PFSK-1 (cell line): ENCODE measurements around the gene GPC6.

Experiments
- FOXP2 ChIP-seq: optimal IDR thresholded peaks from 2 replicates; pipeline ENCODE3; 2011; ENCODE audit warnings: borderline replicate concordance, control low read depth, inconsistent platforms; ENCODE audit not compliant: insufficient read depth; ENCODE audit errors: extremely low read length, extremely low read depth
- POLR2AphosphoS5 ChIP-seq: IDR thresholded peaks from 2 replicates; pipeline ENCODE4 v1.6.1; 2012; ENCODE audit warnings: low read depth, mild to moderate bottlenecking, control low read depth, low read length, moderate library complexity
- REST ChIP-seq, 2 experiments: IDR thresholded peaks; 2 replicates each; pipeline versions ENCODE4 v1.6.1 to v1.8.0; 2011 to 2012; ENCODE audit warnings: low read depth in 2 of 2, low read length in 2 of 2, control low read depth in 1 of 2, inconsistent platforms in 1 of 2, mild to moderate bottlenecking in 1 of 2, moderate library complexity in 1 of 2; ENCODE audit not compliant: insufficient read depth in 1 of 2
- SIN3A ChIP-seq: IDR thresholded peaks from 2 replicates; pipeline ENCODE4 v1.6.1; 2012; ENCODE audit warnings: mild to moderate bottlenecking, low read length, moderate library complexity, borderline replicate concordance; ENCODE audit not compliant: insufficient read depth
- TAF1 ChIP-seq: IDR thresholded peaks from 2 replicates; pipeline ENCODE4 v1.6.1; 2012; ENCODE audit warnings: low read length, control low read depth, borderline replicate concordance; ENCODE audit not compliant: insufficient read depth

The GPC6 gene

GRCh38 chr13:93777504-93777903 is 550.9 kb downstream of the GPC6 start:
- no peak for TF ChIP-seq TAF1
- TF ChIP-seq REST (IDR thresholded peaks at IDR 0.05; ENCODE audit: insufficient read depth in 1 of 2, low read depth in 2 of 2, low read length in 2 of 2) = no peak
- no peak for TF ChIP-seq FOXP2
- no peak for TF ChIP-seq POLR2AphosphoS5
- no peak for TF ChIP-seq SIN3A

- TF ChIP-seq FOXP2 (no peak), POLR2AphosphoS5 (no peak), SIN3A (no peak), TAF1 (no peak), REST (IDR thresholded peaks at IDR 0.05; ENCODE audit: insufficient read depth in 1 of 2, low read depth in 2 of 2, low read length in 2 of 2) (no peak)
Measured at GRCh38 chr13:93778548-93778947, 551.9 kb downstream of the GPC6 start.

DNA sequence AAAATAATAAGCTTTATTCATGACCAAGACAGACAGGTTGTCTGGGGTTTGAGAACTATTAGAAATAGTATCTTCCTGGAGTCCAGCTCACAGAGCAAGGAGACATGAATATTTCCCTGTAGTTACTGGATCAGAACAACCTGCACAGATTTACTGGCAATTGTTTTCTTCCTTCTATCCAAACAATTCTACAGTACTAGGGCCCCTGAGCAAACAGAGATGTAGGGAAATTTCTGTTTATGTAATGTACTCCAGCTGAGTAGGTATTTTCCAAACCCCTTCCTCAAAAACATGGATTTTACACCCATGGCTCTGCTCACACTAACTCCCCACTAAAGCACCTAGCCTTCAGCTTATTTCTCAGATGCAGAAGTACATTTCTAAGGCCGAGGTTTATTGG is 557.6 kb downstream of the GPC6 start:
- TF ChIP-seq TAF1 (no peak), REST (IDR thresholded peaks at IDR 0.05; ENCODE audit: insufficient read depth in 1 of 2, low read depth in 2 of 2, low read length in 2 of 2) (no peak), FOXP2 (no peak), POLR2AphosphoS5 (no peak), SIN3A (no peak)

GRCh38 chr13:93786846-93787489 is 560.4 kb downstream of the GPC6 start:
- TF ChIP-seq SIN3A (no peak), POLR2AphosphoS5 (no peak), FOXP2 (no peak), REST (IDR thresholded peaks at IDR 0.05; ENCODE audit: insufficient read depth in 1 of 2, low read depth in 2 of 2, low read length in 2 of 2) (no peak), TAF1 (no peak)
